ENCODE measurements around the gene PRKCZ. TPM values are rescaled to one million over a fixed set of nuclear protein-coding genes. Genes with fewer than 3 reads are reported as not detected.

PRKCZ gene
- total RNA-seq, 1 donor from 2014 or later, result 2.5 TPM

DNA sequence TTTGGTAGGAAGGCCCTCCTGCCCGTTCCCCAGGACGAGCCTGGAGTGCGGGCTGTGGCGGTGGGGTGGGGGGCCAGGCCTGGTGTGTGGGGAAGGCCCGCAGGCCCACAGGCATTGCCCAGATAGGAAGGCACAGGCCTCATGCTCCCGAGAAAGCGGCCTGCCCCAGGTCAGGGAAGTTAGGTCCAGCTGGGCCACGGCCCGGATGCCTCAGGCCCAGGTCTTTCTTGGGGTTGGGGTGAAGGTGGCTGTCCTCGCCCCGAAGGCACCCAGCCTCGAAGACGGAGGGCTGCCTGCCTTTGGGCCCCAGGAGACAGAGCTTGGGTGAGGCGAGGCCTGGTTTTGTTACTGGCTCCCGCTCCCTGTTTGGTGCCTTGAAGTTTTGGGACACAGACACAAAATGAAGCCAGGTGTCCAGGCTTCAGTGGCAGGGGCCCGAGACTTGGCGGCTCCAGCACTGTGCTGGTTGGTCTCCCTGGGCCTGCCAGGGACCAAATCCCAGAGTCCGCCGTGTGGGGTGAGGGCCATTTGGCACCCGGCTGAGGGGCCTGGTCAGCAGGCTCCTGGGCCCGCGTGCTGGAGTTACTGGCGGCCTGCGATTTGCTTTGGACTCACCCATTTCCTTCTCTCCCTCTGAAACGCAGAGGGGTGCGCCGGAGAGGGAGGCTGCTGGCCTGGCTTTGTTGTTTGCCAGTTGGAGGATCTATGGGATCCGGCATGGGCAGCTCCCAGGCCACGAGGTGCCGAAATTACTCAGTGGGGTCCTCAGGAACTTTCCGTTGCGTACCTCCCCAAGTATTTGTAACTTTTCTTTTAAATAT is 179.9 kb downstream of the PRKCZ start:
- Mint-ChIP-seq H3K27me3 (peaks cover 3% of the 10 kb centered on the region), H3K4me1 (peaks cover 40% of the 10 kb centered on the region), H3K9me3 (no peaks in the 10 kb centered on the region), H3K4me3 (peak overlapping the region; percentile 93), H3K27ac (peak overlapping the region; percentile 91), H3K36me3 (ENCODE audit: low read depth) (peaks cover 23% of the 10 kb centered on the region)
- intact Hi-C loops (cut with micrococcal nuclease), result loop anchor here (1.0 to 2.0 kb wide), 3 partner anchors 35 to 70 kb away; partner anchors contain the start of gene FAAP20
- peak; percentile 79 for DNase-seq

DNA sequence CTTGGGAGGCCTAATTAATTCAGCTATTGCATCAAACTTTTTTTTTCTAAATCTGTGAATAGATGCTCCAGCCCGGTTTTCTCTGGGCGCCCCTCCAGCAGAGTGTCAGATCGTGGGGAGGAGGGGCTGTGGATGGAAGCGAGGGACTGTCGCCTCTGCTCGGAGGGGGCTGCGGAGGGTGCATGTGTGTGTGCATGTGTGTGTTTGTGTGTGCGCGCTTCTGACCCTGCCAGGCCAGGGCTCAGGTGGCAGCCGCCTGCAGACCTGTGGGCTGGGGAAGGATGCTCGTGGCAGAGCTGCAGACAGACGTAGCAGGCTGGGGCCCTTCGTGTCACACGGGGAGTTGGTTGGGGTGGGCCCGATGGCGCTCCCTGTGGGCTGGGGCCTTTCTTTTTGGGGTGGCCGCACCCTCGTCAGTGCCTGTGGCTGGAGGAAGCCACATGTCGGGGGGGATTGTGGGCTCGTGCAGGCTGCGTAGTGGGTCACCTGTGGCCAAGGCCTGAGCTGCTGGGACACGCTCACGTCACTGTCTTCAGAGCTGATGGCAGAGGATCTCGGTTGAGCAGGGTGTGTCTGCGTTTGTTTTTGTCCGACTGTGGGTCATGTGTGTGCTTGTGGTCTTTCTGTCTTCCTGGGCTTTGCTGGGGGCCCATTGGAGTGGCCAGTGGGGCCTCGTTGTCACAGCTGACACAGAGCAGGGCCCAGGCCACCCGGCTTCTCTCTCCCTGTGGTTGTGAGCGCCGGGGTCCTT is 180.7 kb downstream of the PRKCZ start:
- Mint-ChIP-seq H3K36me3 (ENCODE audit: low read depth) (peaks cover 25% of the 10 kb centered on the region), H3K27me3 (peaks cover 3% of the 10 kb centered on the region)

DNA sequence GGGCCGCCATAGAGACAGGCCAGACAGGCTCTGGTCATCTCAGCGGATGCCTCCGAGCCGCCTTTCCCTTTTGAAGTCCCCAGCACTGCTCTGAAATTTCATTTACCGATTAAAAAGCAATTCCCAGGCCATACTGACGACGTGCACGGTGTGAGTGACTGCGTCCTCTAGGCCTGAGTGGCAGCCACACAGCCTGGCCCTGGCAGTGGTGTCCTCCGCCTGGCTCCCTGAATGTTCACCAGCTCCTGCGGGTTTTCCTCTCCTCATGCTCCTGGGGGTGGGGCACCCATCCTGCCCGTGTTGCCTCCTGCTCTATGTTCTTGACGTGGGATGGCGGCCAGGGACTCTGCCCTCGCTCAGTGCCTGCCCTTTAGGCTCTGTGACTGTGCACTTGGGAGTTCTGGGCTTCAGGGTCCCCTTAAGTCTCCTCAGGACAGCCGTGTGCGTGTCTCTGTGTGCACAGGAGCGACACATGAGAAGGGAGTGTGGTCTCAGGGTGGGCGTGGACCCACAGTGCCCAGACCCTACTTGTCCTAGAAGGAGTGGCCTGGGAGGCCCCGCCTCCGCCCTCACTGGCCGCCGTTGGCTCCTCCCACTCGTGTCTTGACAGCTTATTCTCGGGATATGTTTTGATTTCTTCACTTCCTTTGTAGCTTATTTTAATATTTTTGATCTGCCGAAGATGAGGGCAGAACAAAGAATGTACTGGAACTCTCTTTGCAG is 181.5 kb downstream of the PRKCZ start:
- peak overlapping the region; percentile 93 for H3K4me3 Mint-ChIP-seq
- H3K4me1 Mint-ChIP-seq, result peaks cover 50% of the 10 kb centered on the region
- peak overlapping the region; percentile 91 for H3K27ac Mint-ChIP-seq
- no peaks in the 10 kb centered on the region for H3K27me3 Mint-ChIP-seq
- intact Hi-C loops (cut with micrococcal nuclease), result loop anchor here (2.0 kb wide), 2 partner anchors 37 to 59 kb away; partner anchors contain the start of gene FAAP20
- H3K9me3 Mint-ChIP-seq, result no peaks in the 10 kb centered on the region
- DNase-seq, result peak; percentile 95
- peaks cover 25% of the 10 kb centered on the region for H3K36me3 Mint-ChIP-seq (ENCODE audit: low read depth)

More for the DNA sequence above, 180.7 kb downstream of the PRKCZ start:
- H3K27ac Mint-ChIP-seq, result peak overlapping the region; percentile 91
- H3K4me3 Mint-ChIP-seq, result peak overlapping the region; percentile 93
- peak; percentile 86 for DNase-seq
- intact Hi-C loops (cut with micrococcal nuclease), result loop anchor here (2.0 kb wide), 2 partner anchors 36 to 60 kb away; partner anchors contain the start of gene FAAP20
- H3K9me3 Mint-ChIP-seq, result no peaks in the 10 kb centered on the region
- H3K4me1 Mint-ChIP-seq, result peaks cover 47% of the 10 kb centered on the region

DNA sequence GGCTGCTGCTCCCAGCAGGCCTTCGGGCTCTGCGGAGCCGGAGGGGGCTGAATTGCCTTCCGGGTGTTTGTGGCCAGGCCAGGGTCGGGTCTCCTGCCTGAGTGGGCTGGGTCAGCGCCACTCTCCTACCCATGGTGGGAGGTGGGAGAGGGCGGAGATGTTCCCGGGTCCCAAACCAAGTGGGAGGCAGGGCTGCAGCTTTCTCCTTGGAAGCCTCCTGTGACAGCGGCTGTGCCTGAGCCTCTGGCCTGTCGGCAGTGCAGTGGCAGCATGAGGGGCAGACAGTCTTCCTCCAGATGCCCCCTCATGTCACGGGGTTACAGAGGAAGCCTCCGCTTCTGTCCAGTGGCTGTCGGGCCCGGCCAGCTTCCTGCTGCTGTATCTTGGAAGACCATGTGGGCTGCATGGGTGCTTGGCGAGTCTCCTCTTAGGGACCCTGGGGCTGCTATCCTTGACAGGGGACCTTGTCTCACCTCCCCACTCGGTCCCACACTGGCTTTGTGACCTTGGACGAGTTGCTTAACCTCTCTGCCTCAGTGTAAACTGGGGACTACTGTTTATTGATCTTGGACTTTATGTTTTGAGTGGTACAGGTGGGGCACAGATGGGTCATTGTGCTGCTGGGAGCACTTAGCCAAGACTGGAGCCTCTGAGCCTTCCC is 182.2 kb downstream of the PRKCZ start:
- DNase-seq, result peak; percentile 73
- no peaks in the 10 kb centered on the region for H3K27me3 Mint-ChIP-seq
- H3K4me3 Mint-ChIP-seq, result peak overlapping the region; percentile 93
- peaks cover 25% of the 10 kb centered on the region for H3K36me3 Mint-ChIP-seq (ENCODE audit: low read depth)
- H3K27ac Mint-ChIP-seq, result peak overlapping the region; percentile 91
- H3K9me3 Mint-ChIP-seq, result no peaks in the 10 kb centered on the region
- peaks cover 56% of the 10 kb centered on the region for H3K4me1 Mint-ChIP-seq
- intact Hi-C loops (cut with micrococcal nuclease), result no loop called here

- intact Hi-C loops (cut with micrococcal nuclease), result no loop called here
- Mint-ChIP-seq H3K27me3 (no peaks in the 10 kb centered on the region), H3K27ac (peak overlapping the region; percentile 51), H3K4me3 (peak overlapping the region; percentile 93), H3K36me3 (ENCODE audit: low read depth) (peaks cover 25% of the 10 kb centered on the region), H3K4me1 (peaks cover 59% of the 10 kb centered on the region), H3K9me3 (no peaks in the 10 kb centered on the region)
- no peak for DNase-seq
Measured at GRCh38 chr1:2232916-2233438, 182.8 kb downstream of the PRKCZ start.

- intact Hi-C loops (cut with micrococcal nuclease), result no loop called here
- DNase-seq, result peak; percentile 58
Measured at GRCh38 chr1:2233468-2233867, 183.3 kb downstream of the PRKCZ start.

DNA sequence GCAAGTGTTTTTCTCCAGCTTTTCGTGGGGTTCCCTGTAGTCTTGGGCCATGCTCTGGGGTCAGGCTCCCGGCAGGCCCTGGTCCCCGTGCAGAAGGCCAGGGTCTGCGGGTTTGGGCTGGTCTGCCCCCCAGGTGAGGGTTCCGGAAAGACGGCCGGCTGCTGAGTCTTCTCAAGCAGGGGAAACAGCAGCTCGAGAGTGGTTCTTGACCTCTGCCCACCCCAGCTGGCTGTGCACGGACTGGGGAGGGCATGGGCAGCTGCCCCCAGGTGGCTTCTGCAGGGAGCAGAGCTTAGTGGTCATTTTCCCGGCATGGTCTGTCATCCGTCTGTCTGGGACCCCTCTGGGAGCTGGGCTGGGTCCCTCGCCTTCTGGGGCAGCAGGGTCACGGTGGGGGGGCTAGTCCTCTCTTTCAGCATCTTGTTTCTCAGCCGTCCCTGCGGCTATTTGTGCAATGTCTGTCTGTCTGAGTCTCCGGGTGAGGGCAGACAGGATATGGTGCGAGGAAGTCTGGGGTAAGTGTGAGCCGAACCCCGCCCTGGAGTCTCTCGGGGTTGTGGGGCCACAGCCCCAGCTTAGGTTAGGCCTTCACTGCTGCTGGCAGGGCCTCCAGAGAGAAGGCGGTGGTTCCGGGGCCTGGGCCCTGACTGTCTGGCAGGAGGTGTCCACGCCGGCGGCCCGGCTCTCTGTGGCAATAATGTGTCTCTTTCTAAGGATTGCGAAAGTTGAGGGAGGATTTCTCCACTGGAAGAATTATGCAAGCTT is 184.0 kb downstream of the PRKCZ start:
- peaks cover 62% of the 10 kb centered on the region for H3K4me1 Mint-ChIP-seq
- H3K9me3 Mint-ChIP-seq, result no peaks in the 10 kb centered on the region
- no peaks in the 10 kb centered on the region for H3K27me3 Mint-ChIP-seq
- peaks cover 22% of the 10 kb centered on the region for H3K36me3 Mint-ChIP-seq (ENCODE audit: low read depth)
- peak overlapping the region; percentile 88 for H3K27ac Mint-ChIP-seq
- H3K4me3 Mint-ChIP-seq, result peak overlapping the region; percentile 93
- intact Hi-C loops (cut with micrococcal nuclease), result loop anchor here (1.0 kb wide), 1 partner anchor 21 kb away; no protein-coding TSS in a partner anchor
- DNase-seq, result peak; percentile 91

More at GRCh38 chr1:2233468-2233867, 183.3 kb downstream of the PRKCZ start:
- peak overlapping the region; percentile 93 for H3K4me3 Mint-ChIP-seq
- H3K9me3 Mint-ChIP-seq, result no peaks in the 10 kb centered on the region
- H3K36me3 Mint-ChIP-seq (ENCODE audit: low read depth), result peaks cover 25% of the 10 kb centered on the region
- no peaks in the 10 kb centered on the region for H3K27me3 Mint-ChIP-seq
- H3K4me1 Mint-ChIP-seq, result peaks cover 59% of the 10 kb centered on the region
- H3K27ac Mint-ChIP-seq, result peak overlapping the region; percentile 51

DNA sequence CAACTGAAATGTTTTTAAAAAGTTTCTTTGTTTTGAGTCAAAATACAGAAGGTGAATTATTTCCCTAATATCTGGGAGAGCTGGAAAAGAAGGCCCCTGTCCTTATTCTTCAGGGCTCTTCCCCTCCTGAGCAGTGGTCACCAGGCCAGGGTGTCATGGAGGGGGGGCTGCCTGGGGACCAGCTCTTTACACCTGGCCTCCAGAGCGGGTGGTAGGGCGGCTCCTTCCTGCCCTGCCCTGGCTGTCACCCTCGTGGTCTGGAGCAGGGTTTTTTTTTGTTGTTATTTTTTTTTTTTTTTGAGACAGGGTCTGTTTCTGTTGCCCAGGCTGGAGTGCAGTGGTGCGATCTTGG is 184.5 kb downstream of the PRKCZ start:
- H3K27ac Mint-ChIP-seq, result peak overlapping the region; percentile 88
- peak; percentile 78 for DNase-seq
- H3K27me3 Mint-ChIP-seq, result no peaks in the 10 kb centered on the region
- H3K4me3 Mint-ChIP-seq, result peak overlapping the region; percentile 93
- intact Hi-C loops (cut with micrococcal nuclease), result loop anchor here (1.0 kb wide), 1 partner anchor 21 kb away; no protein-coding TSS in a partner anchor
- no peaks in the 10 kb centered on the region for H3K9me3 Mint-ChIP-seq
- peaks cover 19% of the 10 kb centered on the region for H3K36me3 Mint-ChIP-seq (ENCODE audit: low read depth)
- peaks cover 63% of the 10 kb centered on the region for H3K4me1 Mint-ChIP-seq

Other genes starting within 250 kb of the PRKCZ start
- gene GNB1, start 159.3 kb upstream of the PRKCZ start, total RNA-seq, result 403 and 422 TPM in 2 replicates
- gene CALML6, start 135.2 kb upstream of the PRKCZ start, total RNA-seq, result 0.59 TPM in 1 of 2 replicates, not detected in the other
- gene TMEM52, start 131.1 kb upstream of the PRKCZ start, total RNA-seq, result 1.1 and 3.1 TPM in 2 replicates
- not detected in 2 replicates for gene CFAP74, start 46.6 kb upstream of the PRKCZ start, total RNA-seq
- gene GABRD, start 31.1 kb upstream of the PRKCZ start, total RNA-seq, result not detected in 2 replicates
- 55.8 and 60.3 TPM in 2 replicates for gene FAAP20, start 144.4 kb downstream of the PRKCZ start, total RNA-seq
- gene SKI, start 177.9 kb downstream of the PRKCZ start, total RNA-seq, result 40.7 and 41.1 TPM in 2 replicates